C4-2B (cell line): ENCODE measurements around the gene CSNK2A3.

Experiments
- H3K27ac ChIP-seq: fragments of 450-650 bp; 2 replicates; pipeline ENCODE4 v1.5.1; 2017
- ZFX ChIP-seq: fragments of 450-650 bp; IDR thresholded peaks from 2 replicates; pipeline ENCODE4 v1.6.1; 2017
- TF ChIP-seq, protein P1 (sequence below): fragments of 450-650 bp; conservative IDR thresholded peaks from 2 replicates; pipeline ENCODE4 v1.5.1; 2017; ENCODE audit warnings: mild to moderate bottlenecking

CSNK2A3 gene

DNA sequence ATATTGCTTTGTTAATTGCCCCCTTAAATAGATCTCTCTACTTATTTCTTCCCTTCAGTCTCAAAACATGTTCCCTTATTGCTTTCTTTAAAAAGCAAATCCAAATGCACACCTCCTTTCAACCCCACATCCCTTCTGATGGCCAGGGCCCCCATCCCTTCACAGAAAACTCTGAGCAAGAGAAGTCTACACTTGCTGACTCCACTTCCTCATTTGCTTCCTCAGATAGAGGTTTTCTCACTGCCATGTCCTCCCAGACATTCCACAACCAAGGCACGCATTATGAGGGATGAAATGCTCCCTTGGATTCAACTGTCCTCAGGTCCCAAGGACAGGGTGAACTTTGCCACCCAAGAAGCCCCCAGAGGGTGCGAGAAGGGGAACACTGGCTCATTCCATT lies 43.1 kb downstream of the CSNK2A3 start:
- TF ChIP-seq ZFX: no peak
- TF ChIP-seq, protein P1, sequence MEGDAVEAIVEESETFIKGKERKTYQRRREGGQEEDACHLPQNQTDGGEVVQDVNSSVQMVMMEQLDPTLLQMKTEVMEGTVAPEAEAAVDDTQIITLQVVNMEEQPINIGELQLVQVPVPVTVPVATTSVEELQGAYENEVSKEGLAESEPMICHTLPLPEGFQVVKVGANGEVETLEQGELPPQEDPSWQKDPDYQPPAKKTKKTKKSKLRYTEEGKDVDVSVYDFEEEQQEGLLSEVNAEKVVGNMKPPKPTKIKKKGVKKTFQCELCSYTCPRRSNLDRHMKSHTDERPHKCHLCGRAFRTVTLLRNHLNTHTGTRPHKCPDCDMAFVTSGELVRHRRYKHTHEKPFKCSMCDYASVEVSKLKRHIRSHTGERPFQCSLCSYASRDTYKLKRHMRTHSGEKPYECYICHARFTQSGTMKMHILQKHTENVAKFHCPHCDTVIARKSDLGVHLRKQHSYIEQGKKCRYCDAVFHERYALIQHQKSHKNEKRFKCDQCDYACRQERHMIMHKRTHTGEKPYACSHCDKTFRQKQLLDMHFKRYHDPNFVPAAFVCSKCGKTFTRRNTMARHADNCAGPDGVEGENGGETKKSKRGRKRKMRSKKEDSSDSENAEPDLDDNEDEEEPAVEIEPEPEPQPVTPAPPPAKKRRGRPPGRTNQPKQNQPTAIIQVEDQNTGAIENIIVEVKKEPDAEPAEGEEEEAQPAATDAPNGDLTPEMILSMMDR: no peak
- no peak overlapping the region for H3K27ac ChIP-seq

DNA sequence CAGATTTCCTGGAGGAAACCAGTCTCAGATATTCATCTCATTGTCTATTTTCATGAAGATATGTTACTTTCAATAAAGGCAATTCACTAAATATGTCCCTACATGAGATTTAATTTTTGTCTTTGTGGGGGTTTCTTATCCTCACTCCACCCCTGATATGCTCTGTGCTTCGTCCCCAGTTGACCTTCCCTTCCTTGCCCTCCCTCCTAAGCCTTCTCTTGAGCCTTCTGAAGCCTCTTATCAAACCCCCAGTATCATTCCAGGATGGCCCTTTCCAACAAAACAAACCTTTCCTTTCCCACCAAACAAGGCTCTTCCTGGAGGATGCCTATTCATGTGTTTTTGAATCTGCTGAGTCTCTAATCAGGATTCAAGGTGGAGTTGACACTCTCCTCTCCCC lies 44.8 kb downstream of the CSNK2A3 start:
- no peak for TF ChIP-seq ZFX
- TF ChIP-seq, protein P1: no peak
- no peak overlapping the region; the same call in 1 of the 2 replicates for H3K27ac ChIP-seq

DNA sequence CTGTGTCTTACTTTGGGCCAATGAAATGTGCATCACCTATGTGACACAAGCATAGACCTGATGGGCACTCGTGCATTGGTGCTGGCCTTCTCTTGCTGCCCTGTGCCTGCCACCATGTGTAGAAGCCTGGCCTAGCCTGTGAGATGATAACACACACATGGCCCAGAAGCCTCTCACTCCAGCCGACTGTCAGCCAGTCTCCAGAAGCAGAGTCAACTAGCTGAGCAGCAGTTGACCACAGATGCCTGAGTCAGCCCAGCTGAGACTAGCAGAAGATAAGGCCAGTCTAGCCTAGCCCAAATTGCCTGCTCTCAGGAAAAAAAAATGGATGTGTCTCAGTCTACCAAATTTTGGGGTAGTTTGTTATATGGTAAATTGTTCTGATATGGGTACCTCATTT lies 46.2 kb downstream of the CSNK2A3 start:
- TF ChIP-seq, protein P1: no peak
- no peak for TF ChIP-seq ZFX
- no peak overlapping the region for H3K27ac ChIP-seq

GRCh38 chr11:11304550-11304949 lies 48.5 kb downstream of the CSNK2A3 start:
- TF ChIP-seq, protein P1: no peak
- TF ChIP-seq ZFX: no peak
- no peak overlapping the region for H3K27ac ChIP-seq

GRCh38 chr11:11302565-11302964 lies 50.5 kb downstream of the CSNK2A3 start:
- no peak overlapping the region for H3K27ac ChIP-seq
- TF ChIP-seq, protein P1: no peak
- no peak for TF ChIP-seq ZFX
